ENCODE measurements around the gene RHBDF1.

GRCh38 chr16:47234-47633, 25.2 kb downstream of the RHBDF1 start:
- TF ChIP-seq, protein P1, sequence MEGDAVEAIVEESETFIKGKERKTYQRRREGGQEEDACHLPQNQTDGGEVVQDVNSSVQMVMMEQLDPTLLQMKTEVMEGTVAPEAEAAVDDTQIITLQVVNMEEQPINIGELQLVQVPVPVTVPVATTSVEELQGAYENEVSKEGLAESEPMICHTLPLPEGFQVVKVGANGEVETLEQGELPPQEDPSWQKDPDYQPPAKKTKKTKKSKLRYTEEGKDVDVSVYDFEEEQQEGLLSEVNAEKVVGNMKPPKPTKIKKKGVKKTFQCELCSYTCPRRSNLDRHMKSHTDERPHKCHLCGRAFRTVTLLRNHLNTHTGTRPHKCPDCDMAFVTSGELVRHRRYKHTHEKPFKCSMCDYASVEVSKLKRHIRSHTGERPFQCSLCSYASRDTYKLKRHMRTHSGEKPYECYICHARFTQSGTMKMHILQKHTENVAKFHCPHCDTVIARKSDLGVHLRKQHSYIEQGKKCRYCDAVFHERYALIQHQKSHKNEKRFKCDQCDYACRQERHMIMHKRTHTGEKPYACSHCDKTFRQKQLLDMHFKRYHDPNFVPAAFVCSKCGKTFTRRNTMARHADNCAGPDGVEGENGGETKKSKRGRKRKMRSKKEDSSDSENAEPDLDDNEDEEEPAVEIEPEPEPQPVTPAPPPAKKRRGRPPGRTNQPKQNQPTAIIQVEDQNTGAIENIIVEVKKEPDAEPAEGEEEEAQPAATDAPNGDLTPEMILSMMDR (conservative IDR thresholded peaks at IDR 0.05 in 1 of 2, IDR thresholded peaks at IDR 0.05 in 1 of 2; ENCODE audit: low read depth in 1 of 2, low read length in 2 of 2), result no peak
- TF ChIP-seq EZH2 (IDR thresholded peaks at IDR 0.05; ENCODE audit: low read length, missing control alignments), result no peak

Measured in fibroblast of lung (primary cell).